Measurements from ENCODE around the gene GALNT14. TPM values are rescaled to one million over a fixed set of nuclear protein-coding genes. Genes with fewer than 3 reads are reported as not detected.

GALNT14 gene
- total and polyA plus RNA-seq, 5 donors from 2014 or later: not detected

DNA sequence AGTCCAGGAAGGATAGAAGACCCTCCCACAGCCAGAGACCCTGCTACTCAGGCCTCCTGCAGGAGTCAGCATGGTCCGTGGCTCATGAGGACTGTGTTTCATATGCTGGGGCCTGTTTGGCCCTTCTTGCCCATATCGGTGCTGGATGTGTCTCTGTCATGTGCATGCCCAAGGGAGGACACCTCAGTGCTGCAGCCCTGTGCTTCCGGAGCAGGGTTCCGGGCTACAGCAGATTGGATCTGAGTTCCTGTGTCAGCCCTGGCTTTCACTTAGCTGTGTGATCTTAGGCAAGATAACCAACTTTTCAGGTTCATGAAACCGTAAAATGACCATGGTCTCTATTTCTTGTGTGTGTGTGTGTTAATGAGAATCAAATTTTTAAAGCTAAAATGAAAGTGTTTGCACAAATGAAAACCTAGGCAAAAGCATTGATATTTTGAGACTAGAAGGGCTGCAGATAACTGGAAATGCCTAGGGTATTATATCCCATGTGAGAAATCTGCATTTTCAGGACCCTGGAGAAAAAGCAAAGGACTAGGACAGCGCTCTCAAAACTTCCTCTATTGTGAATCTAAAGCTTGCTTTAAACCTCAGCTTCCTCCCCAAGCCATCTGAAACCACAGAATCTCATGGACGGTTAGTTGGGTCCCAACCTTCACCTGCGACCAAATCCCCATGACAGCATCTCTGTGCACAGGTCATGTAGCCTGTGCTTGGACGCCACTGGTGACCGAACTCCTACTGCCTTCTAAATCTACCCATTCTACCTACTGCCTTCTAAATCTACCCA, 272.2 kb downstream of the GALNT14 start:
- DNase-seq: peak in 1 of 3 donors; percentile 7
- Mint-ChIP-seq H3K27me3 (no peaks in the 10 kb centered on the region), H3K36me3 (no peaks in the 10 kb centered on the region), H3K4me1 (peaks cover 0 to 6% (median 2%) of the 10 kb centered on the region in 4 donors), H3K4me3 (no peak overlapping the region), H3K9me3 (no peaks in the 10 kb centered on the region), H3K27ac (no peak overlapping the region)
- no peak for ATAC-seq (ENCODE audit: low read depth in 2 of 2)
- no peaks in the 10 kb centered on the region for H3K27me3 ChIP-seq (ENCODE audit: control insufficient read depth, insufficient read depth, low read length)
- H3K4me1 ChIP-seq (ENCODE audit: control insufficient read depth, insufficient read depth, low read length, poor library complexity, severe bottlenecking): no peaks in the 10 kb centered on the region
- no peak overlapping the region for H3K4me3 ChIP-seq (ENCODE audit: low read depth, low read length)
- no peaks in the 10 kb centered on the region for H3K9me3 ChIP-seq (ENCODE audit: control insufficient read depth in 2 of 2, low read length in 2 of 2)
- no peaks in the 10 kb centered on the region for H3K36me3 ChIP-seq (ENCODE audit: control insufficient read depth, insufficient read depth, low read length)
- H3K27ac ChIP-seq (ENCODE audit: insufficient read depth, low read length, poor library complexity, severe bottlenecking): no peak overlapping the region

- H3K27me3 ChIP-seq (ENCODE audit: control insufficient read depth, insufficient read depth, low read length): no peaks in the 10 kb centered on the region
- Mint-ChIP-seq H3K4me1 (peaks cover 0 to 6% (median 2%) of the 10 kb centered on the region in 4 donors), H3K9me3 (no peaks in the 10 kb centered on the region), H3K27me3 (no peaks in the 10 kb centered on the region), H3K36me3 (no peaks in the 10 kb centered on the region), H3K27ac (no peak overlapping the region), H3K4me3 (no peak overlapping the region)
- no peak for DNase-seq
- no peaks in the 10 kb centered on the region for H3K36me3 ChIP-seq (ENCODE audit: control insufficient read depth, insufficient read depth, low read length)
- H3K4me1 ChIP-seq (ENCODE audit: control insufficient read depth, insufficient read depth, low read length, poor library complexity, severe bottlenecking): no peaks in the 10 kb centered on the region
- H3K4me3 ChIP-seq (ENCODE audit: low read depth, low read length): no peak overlapping the region
- ATAC-seq (ENCODE audit: low read depth in 2 of 2): no peak
- H3K9me3 ChIP-seq (ENCODE audit: control insufficient read depth in 2 of 2, low read length in 2 of 2): no peaks in the 10 kb centered on the region
- no peak overlapping the region for H3K27ac ChIP-seq (ENCODE audit: insufficient read depth, low read length, poor library complexity, severe bottlenecking)
Measured at GRCh38 chr2:30865243-30865642, 273.0 kb downstream of the GALNT14 start.

DNA sequence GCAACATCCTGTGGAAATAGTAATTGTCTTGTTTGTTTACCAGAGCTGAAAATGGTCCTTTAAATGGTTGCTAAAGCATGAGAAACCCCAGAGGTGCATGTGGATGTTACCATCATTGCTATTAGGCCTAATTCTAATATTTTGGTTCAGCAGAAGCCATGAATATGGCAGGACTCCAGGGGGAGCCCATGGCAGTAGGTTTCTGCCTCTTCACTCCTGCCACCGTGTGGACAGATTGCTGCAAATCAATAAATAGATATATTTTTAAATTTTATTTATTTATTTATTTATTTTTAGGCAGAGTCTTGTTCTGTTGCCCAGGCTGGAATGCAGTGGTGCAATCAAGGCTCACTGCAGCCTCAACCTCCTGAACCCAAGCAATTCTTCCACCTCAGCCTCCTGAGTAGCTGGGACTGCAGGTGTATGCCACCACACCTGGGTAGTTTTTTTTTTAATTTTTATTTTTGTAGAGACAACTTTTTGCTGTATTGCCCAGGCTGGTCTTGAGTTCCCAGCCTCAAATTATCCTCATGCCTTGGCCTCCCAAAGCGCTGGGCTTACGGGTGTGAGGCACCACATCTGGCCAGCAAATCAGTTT, 276.1 kb downstream of the GALNT14 start:
- peaks cover 0 to 6% (median 2%) of the 10 kb centered on the region in 4 donors for H3K4me1 Mint-ChIP-seq
- peak; percentile 18 to 71 (median 33) for DNase-seq
- no peak overlapping the region for H3K4me3 Mint-ChIP-seq
- Histone ChIP-seq H3K4me1 (ENCODE audit: control insufficient read depth, insufficient read depth, low read length, poor library complexity, severe bottlenecking) (no peaks in the 10 kb centered on the region), H3K27me3 (ENCODE audit: control insufficient read depth, insufficient read depth, low read length) (no peaks in the 10 kb centered on the region), H3K27ac (ENCODE audit: insufficient read depth, low read length, poor library complexity, severe bottlenecking) (no peak overlapping the region), H3K4me3 (ENCODE audit: low read depth, low read length) (no peak overlapping the region), H3K9me3 (ENCODE audit: control insufficient read depth in 2 of 2, low read length in 2 of 2) (no peaks in the 10 kb centered on the region), H3K36me3 (ENCODE audit: control insufficient read depth, insufficient read depth, low read length) (no peaks in the 10 kb centered on the region)
- peaks cover 0 to 4% (median 0%) of the 10 kb centered on the region in 7 donors for H3K9me3 Mint-ChIP-seq
- no peaks in the 10 kb centered on the region for H3K27me3 Mint-ChIP-seq
- no peak overlapping the region for H3K27ac Mint-ChIP-seq
- no peaks in the 10 kb centered on the region for H3K36me3 Mint-ChIP-seq
- ATAC-seq (ENCODE audit: low read depth in 2 of 2): peak in 1 of 2 donors; percentile 46

DNA sequence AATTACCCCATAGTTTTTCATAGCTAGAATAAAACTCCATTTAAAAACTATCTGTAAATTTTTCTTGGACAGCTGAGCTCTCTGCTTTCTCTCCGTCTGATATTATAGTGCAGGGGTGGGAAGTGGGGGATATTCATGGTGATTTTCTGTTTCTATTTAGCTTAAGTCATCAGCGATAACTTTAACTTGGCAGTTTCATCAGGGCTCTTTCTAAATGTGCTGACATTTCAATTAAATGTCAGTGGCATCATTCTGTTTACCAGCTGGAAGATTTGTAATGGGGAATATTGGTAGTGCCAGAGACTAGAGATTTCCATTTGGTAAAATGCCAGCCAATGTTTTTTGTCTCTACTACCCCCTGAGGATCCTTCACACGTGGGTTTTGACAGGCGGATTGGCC, 277.5 kb downstream of the GALNT14 start:
- no peaks in the 10 kb centered on the region for H3K9me3 ChIP-seq (ENCODE audit: control insufficient read depth in 2 of 2, low read length in 2 of 2)

More for the DNA sequence above, 277.5 kb downstream of the GALNT14 start:
- Mint-ChIP-seq H3K9me3 (peaks cover 0 to 4% (median 0%) of the 10 kb centered on the region in 7 donors), H3K4me1 (peaks cover 0 to under 1% (median 0%) of the 10 kb centered on the region in 4 donors), H3K27ac (no peak overlapping the region), H3K27me3 (no peaks in the 10 kb centered on the region), H3K36me3 (no peaks in the 10 kb centered on the region), H3K4me3 (no peak overlapping the region)
- Histone ChIP-seq H3K36me3 (ENCODE audit: control insufficient read depth, insufficient read depth, low read length) (no peaks in the 10 kb centered on the region), H3K4me1 (ENCODE audit: control insufficient read depth, insufficient read depth, low read length, poor library complexity, severe bottlenecking) (no peaks in the 10 kb centered on the region), H3K27me3 (ENCODE audit: control insufficient read depth, insufficient read depth, low read length) (no peaks in the 10 kb centered on the region), H3K4me3 (ENCODE audit: low read depth, low read length) (no peak overlapping the region), H3K27ac (ENCODE audit: insufficient read depth, low read length, poor library complexity, severe bottlenecking) (no peak overlapping the region)
- DNase-seq: no peak
- ATAC-seq (ENCODE audit: low read depth in 2 of 2): no peak

Other genes starting within 250 kb of the GALNT14 start
- 0.20 TPM for gene CAPN14, start 79.1 kb upstream of the GALNT14 start, total RNA-seq
- under 1 TPM in 2 of 4 donors, not detected in 2; 0.08 to 0.10 TPM for gene CAPN14, start 79.1 kb upstream of the GALNT14 start, polyA plus RNA-seq
- gene EHD3, start 95.7 kb upstream of the GALNT14 start, total RNA-seq: 3.5 TPM
- 1 to 10 TPM; 2.3 to 3.2 (median 2.7) TPM for gene EHD3, start 95.7 kb upstream of the GALNT14 start, polyA plus RNA-seq